GM18508 (cell line): ENCODE results near the gene PIAS4.

Experiments used
- ATAC-seq: cut with Tn5 transposase; IDR thresholded peaks from one replicate; pipeline ENCODE4 v1.9.1; 2021; ENCODE audit warnings: moderate number of reproducible peaks; ENCODE audit not compliant: insufficient read depth, unreplicated experiment

The PIAS4 gene

DNA sequence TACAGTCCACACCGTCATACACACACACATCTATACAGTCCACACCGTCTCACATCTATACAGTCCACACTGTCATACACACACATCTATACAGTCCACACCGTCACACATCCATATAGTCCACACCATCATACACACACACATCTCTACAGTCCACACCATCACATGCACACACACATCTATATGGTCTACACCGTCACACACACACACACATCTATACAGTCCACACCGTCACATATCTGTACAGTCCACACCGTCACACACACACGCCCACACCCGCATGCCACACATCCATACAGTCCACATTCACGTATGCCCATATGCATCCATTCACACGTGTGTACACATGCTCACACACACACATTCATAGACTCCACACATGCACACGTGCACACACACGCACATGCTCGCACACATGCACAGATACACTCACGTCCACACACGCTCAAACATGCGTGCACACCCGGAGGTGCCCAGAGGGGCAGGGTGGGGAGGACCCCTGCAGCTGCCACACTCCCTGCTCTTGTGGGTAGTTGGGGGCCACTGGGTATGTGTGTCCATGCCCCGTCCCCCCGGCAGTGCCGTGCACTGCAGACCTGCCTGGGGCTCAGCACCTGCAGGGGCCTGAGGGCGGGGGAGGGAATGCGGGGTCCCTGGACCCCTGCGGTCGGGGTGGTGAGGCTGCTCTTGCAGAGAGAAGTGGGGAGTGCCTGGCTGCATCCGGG lies 29.2 kb downstream of the PIAS4 start:
- no peak for ATAC-seq

DNA sequence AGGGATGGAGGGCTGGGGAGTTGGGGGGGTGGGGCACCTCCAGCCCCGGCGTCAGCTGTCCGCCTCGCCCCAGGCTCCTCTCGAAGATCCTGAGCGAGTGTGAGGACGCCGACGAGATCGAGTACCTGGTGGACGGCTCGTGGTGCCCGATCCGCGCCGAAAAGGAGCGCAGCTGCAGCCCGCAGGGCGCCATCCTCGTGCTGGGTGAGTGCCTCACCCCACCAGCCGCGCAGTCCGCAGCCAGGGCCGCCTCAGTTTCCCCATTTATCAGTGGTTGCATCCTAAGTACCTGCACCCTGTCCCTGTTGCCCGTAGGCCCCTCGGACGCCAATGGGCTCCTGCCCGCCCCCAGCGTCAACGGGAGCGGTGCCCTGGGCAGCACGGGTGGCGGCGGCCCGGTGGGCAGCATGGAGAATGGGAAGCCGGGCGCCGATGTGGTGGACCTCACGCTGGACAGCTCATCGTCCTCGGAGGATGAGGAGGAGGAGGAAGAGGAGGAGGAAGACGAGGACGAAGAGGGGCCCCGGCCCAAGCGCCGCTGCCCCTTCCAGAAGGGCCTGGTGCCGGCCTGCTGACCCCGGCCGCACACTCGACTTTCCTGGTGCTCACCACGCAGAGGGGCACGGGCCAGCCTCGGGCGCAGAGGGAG lies 29.9 kb downstream of the PIAS4 start:
- no peak for ATAC-seq

- no peak for ATAC-seq
Measured at GRCh38 chr19:4038057-4038456, 30.5 kb downstream of the PIAS4 start.

- ATAC-seq, result no peak
Measured at GRCh38 chr19:4038661-4039423, 31.3 kb downstream of the PIAS4 start.

GRCh38 chr19:4042064-4042730 lies 34.7 kb downstream of the PIAS4 start:
- ATAC-seq, result no peak

- ATAC-seq, result no peak
Measured at GRCh38 chr19:4042731-4043082, 35.2 kb downstream of the PIAS4 start.

- ATAC-seq, result no peak
Measured at GRCh38 chr19:4043401-4043800, 35.9 kb downstream of the PIAS4 start.

GRCh38 chr19:4043966-4044715 lies 36.6 kb downstream of the PIAS4 start:
- no peak for ATAC-seq

DNA sequence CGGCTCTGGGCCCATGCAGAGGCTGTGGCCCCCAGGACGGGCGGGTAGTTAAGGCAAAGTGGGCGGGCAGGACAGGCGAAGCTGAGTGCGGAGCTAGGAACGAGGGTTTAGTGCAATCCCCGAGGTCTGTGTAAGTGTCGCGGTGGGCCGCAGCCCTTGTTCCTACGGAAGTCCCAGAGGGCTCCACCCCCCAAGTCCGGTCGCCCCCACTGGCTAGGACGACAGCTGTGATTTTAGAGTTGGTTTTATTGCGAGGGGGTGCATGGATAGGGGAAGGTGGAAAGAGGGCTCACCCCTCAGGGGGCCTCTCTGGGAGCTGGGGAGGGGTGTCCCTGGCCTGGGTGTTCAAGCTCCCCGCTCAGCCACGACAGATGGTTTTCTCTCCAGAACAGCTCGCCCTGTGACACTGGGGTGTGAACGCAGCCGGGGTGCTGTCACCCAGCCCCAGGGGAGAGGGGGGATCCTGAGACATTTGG lies 37.5 kb downstream of the PIAS4 start:
- ATAC-seq, result no peak

GRCh38 chr19:4045597-4046361 lies 38.2 kb downstream of the PIAS4 start:
- ATAC-seq, result no peak

GRCh38 chr19:4046362-4046691 lies 38.8 kb downstream of the PIAS4 start:
- ATAC-seq, result no peak

GRCh38 chr19:4046946-4047683 lies 39.6 kb downstream of the PIAS4 start:
- no peak for ATAC-seq

GRCh38 chr19:4049432-4049831 lies 41.9 kb downstream of the PIAS4 start:
- no peak for ATAC-seq

GRCh38 chr19:4051175-4052101 lies 43.9 kb downstream of the PIAS4 start:
- no peak for ATAC-seq

- no peak for ATAC-seq
Measured at GRCh38 chr19:4052114-4052992, 44.8 kb downstream of the PIAS4 start.

- ATAC-seq, result no peak
Measured at GRCh38 chr19:4052993-4053422, 45.5 kb downstream of the PIAS4 start.
